Epidermal melanocyte (primary cell): ENCODE data around the gene DND1.
"Not testable (repeated sequence)": the region's sequence is repeated elsewhere in the genome, so short reads cannot be mapped to it uniquely, and the experiment has no call there.

Experiments
- DNase-seq: peaks from one replicate; pipeline ENCODE4 v3.0.0; 2011; ENCODE audit warnings: low spot score; ENCODE audit not compliant: insufficient read length

The DND1 gene

DNA sequence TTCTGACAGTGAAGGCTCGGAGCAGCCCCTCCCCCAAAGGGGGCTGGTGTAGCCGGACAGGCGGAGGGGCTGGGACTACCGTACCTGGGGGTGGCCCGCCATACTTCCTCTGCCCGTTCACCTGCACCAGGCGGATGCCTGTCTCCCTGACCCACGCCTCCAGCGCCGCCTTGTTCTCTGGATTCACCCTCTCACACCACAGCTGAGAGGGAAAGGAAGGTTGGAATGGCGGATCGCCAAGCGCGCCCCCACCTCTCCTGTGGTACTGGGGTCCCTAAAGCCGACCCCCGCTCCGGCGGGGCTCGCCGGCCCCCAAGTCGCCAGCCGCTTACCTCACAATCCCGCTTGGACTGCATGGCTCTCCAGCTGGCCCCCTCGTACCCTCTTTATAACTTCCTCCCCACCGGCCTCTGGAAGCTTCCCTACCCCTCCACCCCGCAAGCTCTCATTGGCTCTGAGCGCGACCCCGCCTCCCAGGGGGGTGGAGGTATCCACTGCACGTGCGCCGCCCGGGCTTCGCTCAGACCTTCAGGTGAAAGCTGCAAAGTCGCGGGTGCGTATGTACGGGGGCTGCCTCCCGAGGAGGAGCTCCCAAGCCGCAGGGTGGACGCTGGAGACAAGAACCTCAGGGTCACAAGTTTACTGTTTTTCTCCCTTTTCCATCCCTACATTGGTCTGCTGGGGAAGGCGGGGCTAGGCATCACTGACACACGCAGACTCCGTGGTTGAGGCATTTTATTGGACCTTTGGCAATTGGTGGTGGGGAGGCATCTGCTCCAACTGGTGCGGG is at the start of gene DND1:
DND1 (minus strand) TSS at position 390 of the 790 bp plus-strand sequence; CDS start at position 356, 34 bp downstream.
- DNase-seq, result no peak

DNA sequence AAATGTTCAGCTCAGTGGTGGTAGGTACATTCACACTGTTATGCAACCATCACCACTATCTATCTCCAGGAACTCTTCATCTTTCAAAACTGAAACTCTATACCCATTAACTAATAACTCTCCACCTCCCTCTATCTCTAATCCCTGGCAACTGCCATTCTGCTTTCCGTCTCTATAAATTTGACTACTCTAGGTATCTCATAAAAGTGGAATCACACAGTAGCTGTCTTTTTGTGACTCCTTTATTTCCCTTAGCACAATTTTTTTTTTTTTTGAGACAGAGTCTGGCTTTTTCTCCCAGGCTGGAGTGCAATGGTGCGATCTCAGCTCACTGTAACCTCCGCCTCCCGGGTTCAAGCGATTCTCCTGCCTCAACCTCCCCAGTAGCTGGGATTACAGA is 48.0 kb upstream of the DND1 start:
- not testable (repeated sequence) for DNase-seq

DNA sequence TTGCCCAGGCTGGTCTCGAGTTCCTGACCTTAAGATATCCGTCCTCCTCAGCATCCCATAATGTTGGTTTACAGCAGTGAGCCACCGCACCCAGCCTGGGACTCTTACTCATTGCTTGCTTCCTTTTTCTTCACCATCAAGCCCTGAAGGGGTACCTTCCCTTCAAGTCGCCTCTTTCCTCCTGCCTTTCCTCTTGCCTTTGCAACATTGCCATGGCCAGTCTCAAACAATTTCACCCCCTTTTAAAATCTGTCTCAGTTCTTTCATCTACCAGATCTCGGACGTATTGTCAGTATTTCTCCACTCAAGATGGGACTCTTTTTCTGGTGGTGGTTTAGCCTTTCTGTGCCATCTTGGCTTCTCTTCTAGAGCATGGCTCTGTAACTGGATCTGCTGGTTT is 47.4 kb upstream of the DND1 start:
- not testable (repeated sequence) for DNase-seq

DNA sequence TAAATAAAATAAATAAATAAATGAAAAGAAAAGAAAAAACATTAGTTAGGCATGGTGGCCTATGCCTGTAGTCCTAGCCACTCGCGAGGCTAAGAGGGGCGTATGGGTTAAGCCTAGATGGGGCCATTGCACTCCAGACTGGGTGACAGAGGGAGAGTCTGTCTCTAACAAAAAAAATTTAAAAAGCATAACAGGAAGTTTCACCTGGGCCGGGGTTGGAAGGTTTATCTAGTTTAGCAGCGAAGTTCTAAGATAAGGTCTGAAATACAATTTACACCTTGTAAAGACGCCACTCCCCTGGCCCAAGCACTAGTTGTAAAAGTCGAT is 44.9 kb upstream of the DND1 start:
- no peak for DNase-seq

DNA sequence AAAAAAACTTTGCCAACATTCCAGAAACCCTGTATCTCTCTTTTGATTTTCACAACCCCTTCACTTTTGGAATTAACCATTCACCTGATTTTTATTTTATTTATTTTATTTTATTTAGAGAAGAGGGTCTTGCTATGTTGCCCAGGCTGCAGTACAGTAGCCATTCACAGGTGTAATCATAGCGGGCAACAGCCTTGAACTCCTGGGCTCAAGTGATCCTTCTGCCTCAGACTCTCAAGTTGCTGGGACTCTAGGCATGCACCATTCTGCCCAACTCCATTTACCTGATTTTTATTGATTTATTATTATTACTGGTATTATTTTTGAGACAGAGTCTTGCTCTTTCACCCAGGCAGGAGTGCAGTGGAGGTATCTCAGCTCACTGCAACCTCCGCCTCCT is 42.9 kb upstream of the DND1 start:
- DNase-seq, result not testable (repeated sequence)

DNA sequence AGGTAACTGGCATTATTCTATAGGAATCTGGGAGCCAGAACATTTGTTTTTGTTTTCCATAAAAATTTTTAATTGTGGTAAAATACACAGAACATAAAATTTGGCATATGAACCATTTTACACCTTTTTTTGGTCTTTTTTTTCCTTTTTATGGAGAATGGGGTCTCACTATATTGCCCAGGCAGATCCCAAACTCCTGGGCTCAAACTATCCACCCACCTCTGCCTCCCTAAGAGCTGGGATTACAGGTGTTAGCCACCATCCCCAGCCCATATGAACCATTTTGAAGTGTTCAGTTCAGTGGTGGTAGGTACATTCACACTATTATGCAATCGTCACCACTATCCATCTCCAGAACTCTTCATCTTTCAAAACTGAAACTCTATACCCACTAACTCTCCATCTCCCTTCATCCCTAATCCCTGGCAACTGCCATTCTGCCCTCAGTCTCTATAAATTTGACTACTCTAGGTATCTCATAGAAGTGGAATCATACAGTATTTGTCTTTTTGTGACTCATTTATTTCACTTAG is 40.3 kb upstream of the DND1 start:
- DNase-seq, result no peak

DNA sequence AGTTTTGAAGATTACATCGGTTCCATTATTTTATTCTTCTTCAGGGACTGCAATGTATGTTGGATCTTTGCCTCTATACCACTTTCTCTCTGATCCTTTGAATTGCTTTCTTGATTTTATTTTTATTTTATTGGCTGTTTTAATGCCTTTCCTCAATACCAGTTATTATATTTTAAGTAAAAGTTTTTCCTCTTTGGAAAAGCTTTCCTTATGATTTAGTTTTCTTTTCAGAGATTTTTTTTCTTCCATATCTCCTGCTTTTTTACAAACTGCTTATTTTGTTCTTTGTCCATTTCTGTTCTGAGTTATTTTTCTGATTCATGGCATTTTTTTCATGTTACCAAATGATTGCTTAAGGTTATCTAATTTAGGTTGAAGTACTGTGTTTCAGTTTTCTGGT is 38.4 kb upstream of the DND1 start:
- DNase-seq, result no peak

DNA sequence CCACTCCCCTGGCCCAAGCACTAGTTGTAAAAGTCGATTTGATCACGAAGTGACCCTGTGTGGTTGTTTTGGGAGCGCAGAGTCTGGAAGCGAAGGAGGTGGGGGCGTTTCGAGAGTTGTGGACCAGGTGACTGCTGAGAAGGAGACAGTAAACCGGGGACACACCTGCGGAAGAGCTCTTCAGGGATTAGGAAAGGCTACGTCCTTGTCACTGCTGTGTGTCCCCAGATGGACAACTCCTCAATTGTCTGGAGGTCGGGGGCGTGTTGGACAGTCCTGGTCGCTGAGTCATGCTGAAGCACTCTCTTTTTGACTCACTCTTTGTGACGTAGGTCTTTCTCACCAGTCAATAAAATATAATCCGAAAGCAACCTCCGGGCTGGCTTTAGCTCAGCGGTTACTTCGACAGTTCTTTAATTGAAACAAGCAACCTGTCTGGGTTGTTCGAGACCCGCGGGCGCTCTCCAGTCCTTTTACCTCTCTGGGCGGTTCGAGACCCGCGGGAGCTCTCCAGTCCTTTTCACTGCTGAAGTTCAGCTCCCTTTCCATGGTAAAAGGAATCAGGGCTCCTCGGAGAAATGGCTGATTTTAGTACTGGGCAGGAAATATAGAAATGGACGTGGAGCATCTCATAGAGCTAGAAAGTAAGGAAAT is 37.6 kb upstream of the DND1 start:
- DNase-seq, result peak; percentile 61

DNA sequence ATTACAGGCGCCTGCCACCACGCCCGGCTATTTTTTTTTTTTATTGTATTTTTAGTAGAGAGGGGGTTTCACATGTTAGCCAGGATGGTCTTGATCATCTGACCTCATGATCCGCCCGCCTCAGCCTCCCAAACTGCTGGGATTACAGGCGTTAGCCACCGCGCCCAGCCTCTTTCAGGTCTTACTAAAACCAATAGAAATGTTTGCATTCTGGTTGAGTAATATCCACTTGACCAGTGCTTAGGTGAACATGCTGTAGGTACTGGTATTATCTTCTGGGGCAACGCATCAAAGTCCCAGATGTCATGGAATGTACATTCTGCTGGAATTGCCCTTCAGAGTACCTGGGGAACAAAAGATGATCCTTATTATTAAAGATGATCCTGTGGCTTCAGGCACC is 35.4 kb upstream of the DND1 start:
- DNase-seq, result not testable (repeated sequence)

DNA sequence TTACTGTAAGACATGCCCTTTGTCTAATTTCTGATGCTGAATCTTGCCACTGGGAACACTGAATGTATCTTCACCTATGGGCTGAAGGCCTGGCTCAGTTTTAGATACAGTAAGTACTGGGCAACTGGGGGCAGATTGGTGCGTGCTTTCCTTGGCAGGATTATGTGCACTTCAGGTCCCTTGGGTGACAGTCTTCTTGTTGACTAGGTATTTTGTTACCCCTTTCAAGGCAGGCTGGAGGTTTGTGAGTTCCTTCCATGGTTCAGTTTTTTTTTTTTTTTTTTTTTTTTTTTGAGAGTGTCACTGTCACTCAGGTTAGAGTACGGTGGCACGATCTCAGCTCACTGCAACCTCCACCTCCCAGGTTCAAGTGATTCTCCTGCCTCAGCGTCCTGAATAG is 34.4 kb upstream of the DND1 start:
- no peak for DNase-seq

DNA sequence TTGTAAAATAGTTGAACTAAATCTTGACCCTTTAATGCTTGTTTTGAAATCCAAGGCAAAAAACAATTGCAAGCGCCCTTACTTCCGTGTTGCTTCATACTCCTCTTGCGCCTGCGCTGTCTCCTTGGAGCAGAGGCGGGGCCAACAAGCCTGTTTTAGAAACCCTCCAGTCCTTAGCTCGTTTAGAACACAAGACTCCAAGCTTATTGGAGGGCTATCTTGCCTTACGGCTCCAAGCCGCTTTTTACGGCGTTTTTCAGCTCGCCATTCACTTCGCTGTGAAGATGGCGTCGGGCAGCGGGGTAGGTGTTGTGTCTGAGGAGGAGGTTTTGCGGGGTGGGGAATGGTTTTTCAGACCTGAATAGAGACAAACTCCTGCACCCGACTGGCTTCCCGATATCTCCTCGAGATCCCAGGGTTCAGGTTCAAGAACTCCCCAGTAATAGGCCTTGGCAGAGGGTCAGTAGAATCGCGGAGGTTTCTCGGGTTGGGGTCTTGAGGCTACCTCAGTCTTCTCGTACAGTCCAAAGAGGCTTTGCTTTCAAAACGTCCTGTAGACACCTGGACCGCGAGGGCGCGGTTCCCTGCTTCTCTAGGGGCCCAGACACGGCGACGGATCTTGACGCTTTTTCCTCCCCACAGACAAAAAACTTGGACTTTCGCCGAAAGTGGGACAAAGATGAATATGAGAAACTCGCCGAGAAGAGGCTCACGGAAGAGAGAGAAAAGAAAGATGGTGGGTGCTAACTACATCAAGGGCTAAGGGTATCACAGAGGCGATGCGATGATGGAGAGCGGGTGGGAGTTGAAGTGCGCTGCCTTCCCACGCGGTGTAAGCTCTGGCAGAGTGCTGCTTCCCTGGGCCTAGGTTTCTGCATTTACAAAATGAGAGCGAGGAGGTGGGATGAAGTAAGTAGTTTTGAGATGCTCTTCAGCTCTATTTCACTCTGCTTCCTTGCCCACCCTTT is 27.1 kb upstream of the DND1 start, which contains the start of gene ZMAT2:
ZMAT2 (plus strand) TSS at position 271 of the 968 bp plus-strand sequence; CDS start at position 285, 14 bp downstream.
- DNase-seq, result peak; percentile 92

DNA sequence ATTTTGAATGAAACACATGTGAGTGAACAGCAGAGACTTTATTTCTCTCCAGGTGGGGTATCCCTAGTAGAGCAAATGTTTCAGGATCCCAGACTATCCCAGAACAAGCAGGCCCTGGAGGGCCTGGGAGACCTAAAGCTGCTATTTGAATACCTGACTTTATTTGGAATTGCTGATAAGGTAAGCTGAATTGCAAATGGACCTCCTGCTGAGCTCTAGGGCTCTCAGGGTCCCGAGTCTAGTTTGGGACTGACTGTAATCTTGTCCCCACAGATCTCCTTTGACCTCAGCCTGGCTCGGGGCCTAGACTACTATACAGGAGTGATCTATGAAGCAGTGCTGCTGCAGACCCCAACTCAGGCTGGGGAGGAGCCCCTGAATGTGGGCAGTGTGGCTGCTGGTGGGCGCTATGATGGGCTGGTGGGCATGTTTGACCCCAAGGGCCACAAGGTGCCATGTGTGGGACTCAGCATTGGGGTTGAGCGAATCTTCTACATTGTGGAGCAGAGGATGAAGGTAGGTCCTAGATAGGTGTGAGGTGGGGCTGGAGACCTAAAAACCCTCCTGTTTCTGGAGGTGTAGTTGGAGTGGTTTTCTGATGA is 23.6 kb upstream of the DND1 start:
- DNase-seq, result no peak

DNA sequence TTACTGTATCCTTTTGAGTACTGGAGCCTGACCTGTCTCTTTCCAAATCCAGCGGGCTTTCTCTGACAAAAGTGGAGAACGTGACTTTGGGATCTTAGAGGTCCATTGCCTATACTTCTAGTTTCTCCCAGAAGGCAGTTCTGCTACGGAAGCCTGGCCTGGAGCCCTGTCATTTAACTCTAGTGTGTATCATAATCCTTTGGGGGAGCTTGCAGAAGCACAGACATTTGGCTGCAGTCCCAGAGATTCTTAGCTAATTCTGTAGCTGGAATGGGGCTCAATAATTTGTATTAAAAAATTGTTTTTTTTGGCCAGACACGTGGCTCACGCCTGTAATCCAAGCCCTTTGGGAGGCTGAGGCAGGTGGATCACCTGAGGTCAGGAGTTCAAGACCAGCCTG is 20.9 kb upstream of the DND1 start:
- DNase-seq, result no peak

DNA sequence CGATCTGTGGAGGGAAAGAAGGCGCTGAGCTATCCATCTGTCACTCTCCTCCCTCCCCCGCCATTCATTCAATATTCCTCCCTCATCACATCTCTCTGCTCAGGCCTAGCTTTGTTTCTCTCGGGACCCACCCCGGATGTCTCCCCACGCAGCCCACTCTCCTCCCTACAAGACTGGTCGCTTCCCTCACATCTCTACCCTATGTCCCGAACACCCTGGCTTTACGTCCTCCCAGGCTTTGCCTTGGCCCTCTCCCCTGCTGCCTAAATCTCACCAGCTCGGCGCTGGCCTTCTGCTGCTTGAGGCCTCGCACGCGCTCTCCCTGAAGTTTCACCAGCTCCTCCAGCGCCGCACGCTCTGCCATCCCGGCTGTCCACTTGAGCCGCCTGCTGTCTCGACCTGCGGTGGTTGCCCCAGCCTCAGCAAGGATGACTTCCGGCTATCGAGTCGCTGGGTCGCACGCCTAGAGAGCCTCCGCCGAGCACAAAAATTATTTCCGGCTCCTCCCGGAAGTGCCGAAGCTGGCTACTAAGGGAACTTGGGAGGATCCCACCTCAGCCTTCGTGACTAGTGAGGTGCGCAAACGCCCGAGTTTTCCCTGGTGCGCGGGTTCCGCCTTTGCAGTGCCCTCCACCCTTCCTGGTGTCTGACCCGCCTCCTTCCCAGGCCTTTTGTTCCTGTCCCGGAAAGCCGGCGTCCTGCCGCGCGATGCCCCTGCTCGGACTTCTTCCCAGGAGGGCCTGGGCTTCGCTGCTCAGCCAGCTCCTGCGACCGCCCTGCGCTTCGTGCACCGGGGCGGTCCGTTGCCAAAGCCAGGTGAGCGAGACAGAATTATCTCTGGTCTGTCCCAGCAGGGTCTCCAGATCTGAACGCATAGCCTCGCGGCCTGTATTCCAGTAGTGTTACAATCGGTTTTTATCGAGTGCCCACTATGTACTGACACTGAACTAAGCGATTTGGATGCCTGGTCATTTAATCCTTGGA is 17.9 kb upstream of the DND1 start, which contains the start of the genes HARS1 and HARS2:
HARS1 (minus strand) TSS at position 430 of the 984 bp plus-strand sequence; CDS start at position 364, 66 bp downstream.
HARS2 (plus strand) TSS at position 515 of the 984 bp plus-strand sequence; CDS start at position 709, 194 bp downstream.
- DNase-seq, result peak; percentile 93

DNA sequence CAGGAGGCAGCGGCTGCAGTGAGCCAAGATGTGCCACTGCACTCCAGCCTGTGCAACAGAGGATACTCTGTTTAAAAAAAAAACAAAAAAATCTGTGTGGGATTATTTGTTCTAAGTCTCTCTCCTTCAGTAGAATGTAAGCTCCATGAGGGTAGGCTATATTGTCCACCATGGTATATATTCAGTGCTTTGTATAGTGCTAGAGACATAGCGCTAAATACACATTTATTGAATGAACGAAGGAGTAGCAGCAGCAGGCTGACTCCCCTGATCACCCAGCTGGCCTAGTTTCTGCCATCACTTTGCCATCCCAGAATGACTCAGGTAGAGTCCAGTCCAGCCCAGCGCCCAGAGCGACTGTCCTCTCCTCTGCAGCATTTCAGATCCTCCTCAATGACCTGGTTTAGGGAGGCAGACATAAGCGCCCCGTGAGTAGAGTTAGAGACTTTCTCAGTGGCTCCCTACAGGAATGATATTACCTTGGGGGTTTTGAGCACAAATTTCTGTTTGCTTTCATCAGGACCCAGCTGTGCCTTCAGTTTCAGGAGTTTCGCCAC is 17.1 kb upstream of the DND1 start:
- no peak for DNase-seq

DNA sequence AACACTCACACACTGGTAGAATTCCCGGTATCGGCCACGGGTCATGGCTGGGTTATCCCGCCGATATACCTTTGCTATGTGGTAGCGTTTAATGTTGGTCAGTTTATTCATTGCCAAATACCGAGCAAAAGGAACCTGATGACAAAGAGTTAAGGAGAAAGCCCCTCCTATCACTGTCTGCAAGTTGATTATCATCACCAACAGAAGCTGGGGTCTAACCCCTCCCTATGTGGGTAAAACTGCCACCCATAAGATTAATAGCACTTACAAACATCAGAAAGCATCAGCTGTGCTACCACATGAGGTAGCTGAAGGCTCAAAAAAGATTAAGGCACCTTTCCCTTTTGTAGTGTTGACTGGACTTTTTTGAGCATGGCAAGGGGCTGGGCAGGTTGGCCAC is 5.6 kb upstream of the DND1 start:
- no peak for DNase-seq

DNA sequence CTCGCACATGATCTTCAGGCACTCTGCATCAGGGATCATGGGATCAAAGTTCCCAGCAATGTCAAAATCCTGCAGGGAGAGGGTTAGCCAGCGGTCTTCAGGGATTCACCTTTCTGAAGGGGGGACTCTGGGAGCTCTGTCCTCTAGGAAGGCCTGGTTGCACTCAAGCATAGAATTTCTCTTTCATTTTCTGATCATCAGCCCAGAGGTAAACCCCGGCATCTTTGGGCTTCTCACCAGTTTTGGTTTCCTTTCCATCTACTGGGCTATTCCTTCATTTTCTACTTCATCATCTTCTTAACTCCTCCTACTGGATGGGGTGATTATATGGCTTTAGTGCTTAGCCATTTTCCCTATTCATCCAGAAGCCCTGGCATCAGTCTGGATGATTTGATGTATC is 4.6 kb upstream of the DND1 start:
- DNase-seq, result no peak

DNA sequence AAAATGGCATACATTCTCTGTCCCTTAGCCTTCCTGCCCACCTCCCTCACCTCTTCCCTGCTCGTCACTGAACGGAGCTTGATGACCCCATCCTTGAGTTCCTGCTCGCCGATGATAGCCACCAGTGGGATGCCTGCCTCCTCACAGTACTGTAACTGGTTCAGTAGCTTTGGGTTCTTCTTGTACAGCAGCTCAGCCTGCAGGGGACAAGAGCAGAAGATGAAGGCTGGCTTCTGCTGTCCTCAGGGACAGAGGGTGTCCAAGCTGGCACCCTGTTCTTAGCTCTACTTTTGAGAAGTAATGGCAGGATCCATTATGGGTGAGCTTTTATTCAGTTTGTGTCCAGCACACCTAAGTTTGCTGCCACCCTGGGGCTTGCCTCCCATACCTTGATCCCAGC is 1.3 kb upstream of the DND1 start:
- DNase-seq, result no peak

DNA sequence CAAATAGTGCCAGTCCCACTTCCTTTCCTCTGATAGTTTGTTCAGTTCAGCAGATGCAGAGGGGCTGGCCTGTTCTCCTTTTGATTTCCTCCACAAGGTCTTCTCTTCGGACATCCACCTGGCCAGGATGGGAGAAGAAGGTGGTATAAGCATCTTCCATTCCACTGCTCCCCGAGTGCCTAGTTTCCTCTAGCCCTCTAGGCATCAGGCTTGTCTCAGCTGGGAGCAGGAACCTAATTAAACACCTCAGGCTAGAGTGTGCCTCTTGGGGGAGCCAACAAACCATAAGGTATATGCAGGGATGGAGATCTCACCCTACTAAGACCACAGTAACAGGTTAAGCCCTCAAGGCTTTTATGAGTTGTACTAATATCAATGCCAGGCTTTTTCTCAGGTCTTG is 835 bp upstream of the DND1 start:
- no peak for DNase-seq
